Nephron (organoid): ENCODE measurements around the gene SPPL3.

ENCODE experiments used
- H3K27ac Mint-ChIP-seq, 3 experiments: 2 replicates each; pipeline ENCODE4 v1.8.0; 2020; ENCODE audit warnings: mixed read lengths in 3 of 3, mild to moderate bottlenecking in 2 of 3, moderate library complexity in 1 of 3
- H3K27me3 Mint-ChIP-seq: 2 replicates; pipeline ENCODE4 v1.8.0; 2021; ENCODE audit warnings: low read depth, mild to moderate bottlenecking, moderate library complexity, mixed read lengths
- H3K36me3 Mint-ChIP-seq: 2 replicates; pipeline ENCODE4 v1.8.0; 2020; ENCODE audit warnings: low read depth, mixed read lengths
- H3K4me1 Mint-ChIP-seq: 2 replicates; pipeline ENCODE4 v1.8.0; 2020; ENCODE audit warnings: mixed read lengths
- H3K4me3 Mint-ChIP-seq, 3 experiments: 2 replicates each; pipeline ENCODE4 v1.8.0; 2020; ENCODE audit warnings: mild to moderate bottlenecking in 3 of 3, mixed read lengths in 3 of 3, moderate library complexity in 2 of 3
- H3K9me3 Mint-ChIP-seq: 2 replicates; pipeline ENCODE4 v1.8.0; 2020; ENCODE audit warnings: mixed read lengths
- TF ChIP-seq, protein P1 (sequence below), 3 experiments: fragments of 200-600 bp; sonication (generic); IDR thresholded peaks; one replicate each; pipeline ENCODE4 v1.5.0; 2021; ENCODE audit warnings: antibody characterized with exemption in 3 of 3; ENCODE audit not compliant: unreplicated experiment in 3 of 3

SPPL3 gene

DNA sequence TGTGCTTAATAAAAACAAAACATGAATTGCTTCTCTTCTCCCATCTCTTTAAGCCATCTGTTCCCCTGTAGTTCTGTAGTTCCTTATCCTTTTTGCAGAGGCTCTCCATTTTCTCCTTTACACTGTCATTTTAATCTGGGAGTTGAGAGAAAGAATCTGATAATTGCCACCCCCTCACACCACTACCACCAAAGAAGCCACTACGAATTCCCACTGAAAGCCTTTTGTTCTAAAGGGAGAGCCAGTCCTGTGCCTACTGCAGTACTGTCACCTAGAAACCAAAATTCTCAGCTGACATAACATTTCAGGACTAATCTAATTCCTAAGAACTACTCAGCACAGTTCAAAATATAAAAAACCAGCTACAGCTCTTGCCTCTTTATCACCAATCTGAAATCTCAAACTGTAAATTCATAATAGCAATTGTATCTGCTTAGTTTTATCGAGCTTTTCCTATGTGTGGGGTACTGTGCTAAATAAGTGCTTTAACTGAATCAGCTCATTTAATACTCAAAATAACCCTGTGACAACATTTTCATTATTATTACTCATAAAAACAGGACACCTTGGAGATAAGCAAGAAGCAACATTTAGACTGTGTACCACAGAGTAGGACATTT lies 72.4 kb downstream of the SPPL3 start:
- Mint-ChIP-seq H3K4me3 (no peak overlapping the region), H3K4me1 (peaks cover 33% of the 10 kb centered on the region), H3K27ac (peak overlapping the region in 1 of 3 experiments; percentile 40), H3K27me3 (no peaks in the 10 kb centered on the region), H3K9me3 (no peaks in the 10 kb centered on the region), H3K36me3 (no peaks in the 10 kb centered on the region)
- TF ChIP-seq, protein P1, sequence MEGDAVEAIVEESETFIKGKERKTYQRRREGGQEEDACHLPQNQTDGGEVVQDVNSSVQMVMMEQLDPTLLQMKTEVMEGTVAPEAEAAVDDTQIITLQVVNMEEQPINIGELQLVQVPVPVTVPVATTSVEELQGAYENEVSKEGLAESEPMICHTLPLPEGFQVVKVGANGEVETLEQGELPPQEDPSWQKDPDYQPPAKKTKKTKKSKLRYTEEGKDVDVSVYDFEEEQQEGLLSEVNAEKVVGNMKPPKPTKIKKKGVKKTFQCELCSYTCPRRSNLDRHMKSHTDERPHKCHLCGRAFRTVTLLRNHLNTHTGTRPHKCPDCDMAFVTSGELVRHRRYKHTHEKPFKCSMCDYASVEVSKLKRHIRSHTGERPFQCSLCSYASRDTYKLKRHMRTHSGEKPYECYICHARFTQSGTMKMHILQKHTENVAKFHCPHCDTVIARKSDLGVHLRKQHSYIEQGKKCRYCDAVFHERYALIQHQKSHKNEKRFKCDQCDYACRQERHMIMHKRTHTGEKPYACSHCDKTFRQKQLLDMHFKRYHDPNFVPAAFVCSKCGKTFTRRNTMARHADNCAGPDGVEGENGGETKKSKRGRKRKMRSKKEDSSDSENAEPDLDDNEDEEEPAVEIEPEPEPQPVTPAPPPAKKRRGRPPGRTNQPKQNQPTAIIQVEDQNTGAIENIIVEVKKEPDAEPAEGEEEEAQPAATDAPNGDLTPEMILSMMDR (IDR thresholded peaks at IDR 0.05; ENCODE audit: unreplicated experiment in 3 of 3): no peak

- Mint-ChIP-seq H3K36me3 (no peaks in the 10 kb centered on the region), H3K9me3 (no peaks in the 10 kb centered on the region), H3K27me3 (no peaks in the 10 kb centered on the region), H3K4me3 (no peak overlapping the region), H3K27ac (peak overlapping the region in 1 of 3 experiments; percentile 40), H3K4me1 (peaks cover 29% of the 10 kb centered on the region)
- TF ChIP-seq, protein P1 (IDR thresholded peaks at IDR 0.05; ENCODE audit: unreplicated experiment in 3 of 3): no peak
Observed at GRCh38 chr12:120830966-120831365, 73.2 kb downstream of the SPPL3 start.

DNA sequence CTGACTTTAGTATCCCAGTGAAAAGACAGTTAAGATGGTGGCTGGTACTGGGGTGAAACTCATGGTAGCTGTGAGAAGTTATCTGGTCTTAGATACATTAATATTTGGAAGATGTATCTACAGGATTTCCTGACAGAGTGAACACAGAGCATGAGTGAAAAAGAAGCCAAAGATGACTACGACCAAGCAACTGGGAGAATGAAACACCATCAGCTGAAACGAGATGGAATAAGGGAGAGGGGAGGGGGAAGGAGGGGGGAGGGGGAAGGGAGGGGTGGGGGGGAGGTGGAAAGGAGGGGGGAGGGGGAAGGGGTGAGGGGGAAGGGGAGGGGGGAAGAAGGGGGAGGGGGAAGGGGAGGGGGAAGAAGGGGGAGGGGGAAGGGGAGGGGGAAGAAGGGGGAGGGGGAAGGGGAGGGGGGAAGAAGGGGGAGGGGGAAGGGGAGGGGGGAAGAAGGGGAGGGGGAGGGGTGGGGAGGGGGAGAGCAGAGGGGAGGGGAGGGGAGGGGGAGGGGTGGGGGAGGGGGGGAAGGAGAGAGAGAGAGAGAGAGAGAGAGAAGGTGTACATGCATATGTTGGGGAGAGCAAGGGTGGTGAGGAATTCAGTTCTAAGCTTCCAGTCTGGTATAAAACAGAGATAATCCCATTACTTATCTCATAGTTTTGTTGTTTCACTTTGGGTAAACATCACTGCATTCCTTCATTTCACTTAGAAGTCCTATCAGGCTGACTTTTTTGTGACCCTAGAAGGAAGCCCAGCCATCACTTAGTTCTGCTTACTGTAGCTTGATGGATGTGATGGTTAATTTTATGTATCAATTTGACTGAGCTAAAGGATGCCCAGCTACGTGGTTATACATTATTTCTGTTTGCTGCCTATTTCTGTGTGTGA lies 73.9 kb downstream of the SPPL3 start:
- Mint-ChIP-seq H3K27ac (peak overlapping the region in 1 of 3 experiments; percentile 40), H3K4me3 (no peak overlapping the region), H3K36me3 (no peaks in the 10 kb centered on the region), H3K4me1 (peaks cover 22% of the 10 kb centered on the region), H3K27me3 (no peaks in the 10 kb centered on the region), H3K9me3 (no peaks in the 10 kb centered on the region)
- TF ChIP-seq, protein P1 (IDR thresholded peaks at IDR 0.05; ENCODE audit: unreplicated experiment in 3 of 3): no peak

- no peaks in the 10 kb centered on the region for H3K9me3 Mint-ChIP-seq
- peaks cover 22% of the 10 kb centered on the region for H3K4me1 Mint-ChIP-seq
- no peak overlapping the region for H3K27ac Mint-ChIP-seq
- H3K36me3 Mint-ChIP-seq: no peaks in the 10 kb centered on the region
- TF ChIP-seq, protein P1 (IDR thresholded peaks at IDR 0.05; ENCODE audit: unreplicated experiment in 3 of 3): no peak
- no peak overlapping the region for H3K4me3 Mint-ChIP-seq
- H3K27me3 Mint-ChIP-seq: no peaks in the 10 kb centered on the region
Observed at GRCh38 chr12:120826335-120826734, 77.8 kb downstream of the SPPL3 start.

DNA sequence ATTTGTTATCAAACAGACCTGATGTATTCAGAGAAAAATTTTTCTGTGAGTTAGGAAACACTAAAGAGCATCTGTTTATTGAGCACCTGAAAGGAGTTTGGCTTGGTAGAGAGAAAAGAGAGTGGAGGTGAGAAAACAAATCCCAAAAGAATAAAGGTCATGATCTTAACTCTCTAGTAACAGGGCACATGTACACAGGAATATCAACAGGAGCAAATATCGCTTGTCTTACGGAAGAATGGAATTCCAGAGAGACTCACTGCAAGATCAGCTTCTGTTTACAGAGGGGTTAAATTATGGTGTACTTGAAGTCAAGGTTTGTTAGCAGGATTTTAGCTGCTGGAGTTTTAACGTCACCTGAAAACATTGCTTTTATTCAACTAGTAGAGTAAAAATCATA lies 78.8 kb downstream of the SPPL3 start:
- H3K4me1 Mint-ChIP-seq: peaks cover 15% of the 10 kb centered on the region
- H3K4me3 Mint-ChIP-seq: no peak overlapping the region
- TF ChIP-seq, protein P1 (IDR thresholded peaks at IDR 0.05; ENCODE audit: unreplicated experiment in 3 of 3): no peak
- H3K9me3 Mint-ChIP-seq: no peaks in the 10 kb centered on the region
- no peaks in the 10 kb centered on the region for H3K36me3 Mint-ChIP-seq
- H3K27me3 Mint-ChIP-seq: no peaks in the 10 kb centered on the region
- no peak overlapping the region for H3K27ac Mint-ChIP-seq
